ENCODE data around the gene HOXD3.

HOXD3 gene

GRCh38 chr2:176156807-176157498 lies at the start of gene HOXD3:
HOXD3 (plus strand) TSS chr2:176157307; CDS start chr2:176169115, 11,808 bp downstream.
- DNase-seq: no peak

GRCh38 chr2:176107731-176108181 lies 49.4 kb upstream of the HOXD3 start:
- DNase-seq: no peak

GRCh38 chr2:176109192-176109901 lies 47.8 kb upstream of the HOXD3 start:
- DNase-seq: no peak

GRCh38 chr2:176109946-176110345 lies 47.2 kb upstream of the HOXD3 start:
- DNase-seq: no peak

GRCh38 chr2:176110415-176111308 lies 46.4 kb upstream of the HOXD3 start:
- no peak for DNase-seq

GRCh38 chr2:176111309-176111663 lies 45.8 kb upstream of the HOXD3 start:
- DNase-seq: no peak

- no peak for DNase-seq
Observed at GRCh38 chr2:176111846-176112374, 45.2 kb upstream of the HOXD3 start.

GRCh38 chr2:176112375-176113302 lies 44.5 kb upstream of the HOXD3 start:
- DNase-seq: no peak

GRCh38 chr2:176114120-176114929 lies 42.8 kb upstream of the HOXD3 start:
- DNase-seq: no peak

GRCh38 chr2:176114930-176115625 lies 42.0 kb upstream of the HOXD3 start:
- no peak for DNase-seq

GRCh38 chr2:176115883-176116813 lies 41.0 kb upstream of the HOXD3 start, which contains the start of gene HOXD10:
HOXD10 (plus strand) TSS chr2:176116778; CDS start chr2:176116834, 56 bp downstream.
- DNase-seq: no peak

- DNase-seq: no peak
Observed at GRCh38 chr2:176117162-176117822, 39.8 kb upstream of the HOXD3 start.

GRCh38 chr2:176117823-176118371 lies 39.2 kb upstream of the HOXD3 start:
- no peak for DNase-seq

- no peak for DNase-seq
Observed at GRCh38 chr2:176118601-176119339, 38.3 kb upstream of the HOXD3 start.

- DNase-seq: no peak
Observed at GRCh38 chr2:176120364-176121189, 36.5 kb upstream of the HOXD3 start.

- no peak for DNase-seq
Observed at GRCh38 chr2:176121190-176122051, 35.7 kb upstream of the HOXD3 start.

All from CD4-positive, alpha-beta T cell treated with Interleukin-17A for 1 hour (primary cell).